Endodermal cell (in vitro differentiated cells): ENCODE data around the gene ZNF367. TPM values are rescaled to one million over a fixed set of nuclear protein-coding genes. Genes with fewer than 3 reads are reported as not detected.

ENCODE experiments used
- DNase-seq: peaks from one replicate; pipeline ENCODE4 v3.0.0-alpha.2; 2017
- H3K27ac ChIP-seq: 2 replicates; pipeline ENCODE4 v1.5.1; 2013; ENCODE audit warnings: mild to moderate bottlenecking, low read depth, low read length, moderate library complexity
- H3K27me3 ChIP-seq: 2 replicates; pipeline ENCODE4 v1.6.1; 2013; ENCODE audit warnings: mild to moderate bottlenecking, low read length, moderate library complexity; ENCODE audit not compliant: insufficient read depth, control insufficient read depth, poor library complexity, severe bottlenecking
- H3K36me3 ChIP-seq: 2 replicates; pipeline ENCODE4 v1.7.0; 2013; ENCODE audit warnings: mild to moderate bottlenecking, low read length, moderate library complexity; ENCODE audit not compliant: control insufficient read depth, insufficient read depth
- H3K4me1 ChIP-seq: one replicate; pipeline ENCODE4 v1.7.0; 2013; ENCODE audit warnings: low read length; ENCODE audit not compliant: control insufficient read depth, insufficient read depth
- H3K4me3 ChIP-seq: 2 replicates; pipeline ENCODE4 v1.5.1; 2013; ENCODE audit warnings: mild to moderate bottlenecking, low read length, moderate library complexity
- H3K9ac ChIP-seq: 2 replicates; pipeline ENCODE4 v1.6.1; 2013; ENCODE audit warnings: mild to moderate bottlenecking, low read length, moderate library complexity; ENCODE audit not compliant: poor library complexity, severe bottlenecking; ENCODE audit errors: extremely low read depth
- H3K9me3 ChIP-seq: 2 replicates; pipeline ENCODE4 v1.6.1; 2013; ENCODE audit warnings: mild to moderate bottlenecking, low read length, moderate library complexity; ENCODE audit not compliant: control insufficient read depth
- H3K27ac Mint-ChIP-seq: 2 replicates; pipeline ENCODE4 v1.8.0; 2020; ENCODE audit warnings: mixed read lengths
- H3K27me3 Mint-ChIP-seq: 2 replicates; pipeline ENCODE4 v1.8.0; 2021; ENCODE audit warnings: mild to moderate bottlenecking, mixed read lengths; ENCODE audit not compliant: insufficient read depth
- H3K36me3 Mint-ChIP-seq: 2 replicates; pipeline ENCODE4 v1.8.0; 2020; ENCODE audit warnings: low read depth, mixed read lengths
- H3K4me1 Mint-ChIP-seq: 2 replicates; pipeline ENCODE4 v1.8.0; 2020; ENCODE audit warnings: mixed read lengths
- H3K4me3 Mint-ChIP-seq: 2 replicates; pipeline ENCODE4 v1.8.0; 2020; ENCODE audit warnings: mild to moderate bottlenecking, moderate library complexity, mixed read lengths
- H3K9me3 Mint-ChIP-seq: 2 replicates; pipeline ENCODE4 v1.8.0; 2020; ENCODE audit warnings: mild to moderate bottlenecking, mixed read lengths
- CTCF ChIP-seq: fragments of 200-600 bp; sonication (generic); conservative IDR thresholded peaks from 2 replicates; pipeline ENCODE4 v1.5.0; 2021; ENCODE audit warnings: antibody characterized with exemption, mild to moderate bottlenecking
- WGBS, 2 experiments: methylation state at CpG; one replicate each; pipeline versions ENCODE4 v1.1.5 to v1.1.7; 2013; ENCODE audit warnings: missing lambda C conversion rate in 2 of 2, mixed read lengths in 1 of 2; ENCODE audit not compliant: insufficient coverage in 1 of 2, insufficient read length in 1 of 2; 5-methylcytosine and 5-hydroxymethylcytosine counted together
- total RNA-seq, 2 donors: library from RNA; stranded (reverse); fragmentation: NEBNext Ultra II Directional in 1 of 2; extraction: Animal tissue kit (Norgen Biotek cat#: 25700) in 1 of 2; gene quantifications; 2 replicates in 1 of 2; 3 replicates in 1 of 2; pipeline ENCODE4 v1.2.1, GENCODE V29; 2021

Gene ZNF367
- total RNA-seq, 2 donors from 2014 or later: 7.7 to 10.6 TPM

GRCh38 chr9:96348261-96348660, 69.9 kb downstream of the ZNF367 start:
- no peak for TF ChIP-seq CTCF
- H3K4me3 Mint-ChIP-seq: no peak overlapping the region
- no peak overlapping the region for H3K27ac ChIP-seq
- H3K9me3 Mint-ChIP-seq: peaks cover 6% of the 10 kb centered on the region
- H3K27me3 ChIP-seq: no peaks in the 10 kb centered on the region
- peaks cover 7% of the 10 kb centered on the region for H3K9me3 ChIP-seq
- no peak overlapping the region for H3K9ac ChIP-seq
- H3K36me3 Mint-ChIP-seq: peaks cover 25% of the 10 kb centered on the region
- H3K4me1 Mint-ChIP-seq: peaks cover 12% of the 10 kb centered on the region
- no peaks in the 10 kb centered on the region for H3K4me1 ChIP-seq
- no peaks in the 10 kb centered on the region for H3K27me3 Mint-ChIP-seq
- no peak overlapping the region for H3K4me3 ChIP-seq
- DNase-seq: no peak
- no peak overlapping the region for H3K27ac Mint-ChIP-seq
- peaks cover 14% of the 10 kb centered on the region for H3K36me3 ChIP-seq
- 96 to 100% methylated on average over 2 to 5 of the region's 5 CpGs for WGBS, 2 experiments

- Mint-ChIP-seq H3K4me1 (peaks cover 8% of the 10 kb centered on the region), H3K9me3 (peaks cover 6% of the 10 kb centered on the region), H3K27ac (peak overlapping the region; percentile 9), H3K4me3 (no peak overlapping the region), H3K36me3 (peaks cover 23% of the 10 kb centered on the region), H3K27me3 (no peaks in the 10 kb centered on the region)
- DNase-seq: no peak
- Histone ChIP-seq H3K9me3 (peaks cover 7% of the 10 kb centered on the region), H3K36me3 (peaks cover 23% of the 10 kb centered on the region), H3K27me3 (no peaks in the 10 kb centered on the region), H3K27ac (peak overlapping the region; percentile 89), H3K4me3 (no peak overlapping the region), H3K9ac (no peak overlapping the region), H3K4me1 (no peaks in the 10 kb centered on the region)
- 92 to 94% methylated on average over 4 to 9 of the region's 9 CpGs for WGBS, 2 experiments
- no peak for TF ChIP-seq CTCF
Measured at GRCh38 chr9:96345551-96345950, 72.6 kb downstream of the ZNF367 start.

GRCh38 chr9:96344458-96345180, 73.6 kb downstream of the ZNF367 start:
- Histone ChIP-seq H3K9ac (no peak overlapping the region), H3K27ac (peak overlapping the region; percentile 89), H3K4me1 (peaks cover 1% of the 10 kb centered on the region), H3K27me3 (no peaks in the 10 kb centered on the region), H3K36me3 (peaks cover 23% of the 10 kb centered on the region), H3K4me3 (no peak overlapping the region), H3K9me3 (peaks cover 7% of the 10 kb centered on the region)
- Mint-ChIP-seq H3K36me3 (peaks cover 23% of the 10 kb centered on the region), H3K9me3 (peaks cover 6% of the 10 kb centered on the region), H3K4me1 (peaks cover 12% of the 10 kb centered on the region), H3K4me3 (no peak overlapping the region), H3K27me3 (no peaks in the 10 kb centered on the region), H3K27ac (peak overlapping the region; percentile 85)
- peak; percentile 85 for DNase-seq
- no peak for TF ChIP-seq CTCF
- whole genome bisulfite sequencing, 2 experiments: 95% methylated on average over 2 of the region's 6 CpGs; no CpG with 5 or more reads in 1 of the 2 experiments
